ENCODE measurements around the gene TAGAP.
"Not testable (repeated sequence)": the region's sequence is repeated elsewhere in the genome, so short reads cannot be mapped to it uniquely, and the experiment has no call there.

TAGAP gene

GRCh38 chr6:159042003-159042825 is 2.6 kb downstream of the TAGAP start:
- peak; percentile 62 to 71 for DNase-seq

GRCh38 chr6:159041181-159041580 is 3.6 kb downstream of the TAGAP start:
- no peak for DNase-seq

- no peak for DNase-seq
Measured at GRCh38 chr6:159039885-159040258, 4.9 kb downstream of the TAGAP start.

GRCh38 chr6:159038914-159039884 is 5.6 kb downstream of the TAGAP start:
- DNase-seq: no peak

GRCh38 chr6:159038318-159038717 is 6.5 kb downstream of the TAGAP start:
- not testable (repeated sequence) for DNase-seq

- DNase-seq: no peak
Measured at GRCh38 chr6:159037756-159038290, 7.0 kb downstream of the TAGAP start.

GRCh38 chr6:159036673-159037072 is 8.1 kb downstream of the TAGAP start:
- DNase-seq: no peak

GRCh38 chr6:159035891-159036290 is 8.9 kb downstream of the TAGAP start:
- DNase-seq: no peak

- DNase-seq: no peak
Measured at GRCh38 chr6:159033160-159034049, 11.4 kb downstream of the TAGAP start.

- no peak for DNase-seq
Measured at GRCh38 chr6:159031846-159032245, 12.9 kb downstream of the TAGAP start.

GRCh38 chr6:159030168-159030567 is 14.6 kb downstream of the TAGAP start:
- DNase-seq: no peak

GRCh38 chr6:159025224-159025623 is 19.6 kb downstream of the TAGAP start:
- not testable (repeated sequence) for DNase-seq

- no peak for DNase-seq
Measured at GRCh38 chr6:159023893-159024292, 20.9 kb downstream of the TAGAP start.

- DNase-seq: no peak
Measured at GRCh38 chr6:159020011-159020410, 24.8 kb downstream of the TAGAP start.

GRCh38 chr6:159017757-159018559 is 26.8 kb downstream of the TAGAP start:
- no peak for DNase-seq

- no peak for DNase-seq
Measured at GRCh38 chr6:159014406-159014805, 30.4 kb downstream of the TAGAP start.

- no peak for DNase-seq
Measured at GRCh38 chr6:159013229-159013628, 31.6 kb downstream of the TAGAP start.

- no peak for DNase-seq
Measured at GRCh38 chr6:159012201-159012600, 32.6 kb downstream of the TAGAP start.

- not testable (repeated sequence) for DNase-seq
Measured at GRCh38 chr6:159010037-159010612, 34.7 kb downstream of the TAGAP start.

GRCh38 chr6:159008656-159009288 is 36.0 kb downstream of the TAGAP start:
- peak in 1 of 2 experiments; percentile 18 for DNase-seq

GRCh38 chr6:159007510-159007909 is 37.3 kb downstream of the TAGAP start:
- DNase-seq: no peak
